Measurements from ENCODE around the gene KCNK7.

GRCh38 chr11:65623852-65624616 lies 28.4 kb upstream of the KCNK7 start:
- TF ChIP-seq CTCF (IDR thresholded peaks at IDR 0.05; ENCODE audit: poor library complexity) (no peak), EZH2 (IDR thresholded peaks at IDR 0.05; ENCODE audit: borderline replicate concordance) (no peak)

Measured in hepatocyte (in vitro differentiated cells).